NCI-H526 (cell line): ENCODE measurements around the gene RNU4-1.
"Not testable (repeated sequence)": the region's sequence is repeated elsewhere in the genome, so short reads cannot be mapped to it uniquely, and the experiment has no call there.

Experiments
- DNase-seq, 2 experiments: peaks; one replicate each; lab custom pipeline; 2025; lab: John Stamatoyannopoulos, UW

The RNU4-1 gene

DNA sequence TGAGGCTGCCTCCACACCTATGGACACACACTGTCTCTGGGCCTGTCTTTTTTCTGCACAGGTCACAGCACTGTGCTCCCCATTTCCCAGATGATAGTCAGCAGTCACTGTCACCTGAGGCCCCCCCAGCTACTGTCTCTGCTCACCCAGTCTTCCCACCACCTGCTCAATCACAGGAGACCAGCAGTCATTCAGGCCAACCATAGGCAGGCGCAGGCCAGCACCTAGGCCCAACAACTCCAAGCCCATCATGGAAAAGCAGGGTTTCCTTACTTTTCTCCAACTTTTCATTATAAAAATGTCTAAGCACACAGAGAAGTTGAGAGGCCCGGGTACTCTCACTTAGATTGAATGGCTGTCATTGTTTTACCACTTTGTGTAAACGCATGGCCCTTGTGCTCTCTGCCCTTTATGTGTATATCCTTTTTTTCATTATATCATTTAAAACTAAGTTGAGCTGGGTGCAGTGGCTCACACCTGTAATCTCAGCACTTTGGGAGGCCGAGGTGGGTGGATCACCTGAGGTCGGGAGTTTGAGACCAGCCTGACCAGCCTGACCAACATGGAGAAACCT is 34.6 kb downstream of the RNU4-1 start:
- DNase-seq, result no peak

DNA sequence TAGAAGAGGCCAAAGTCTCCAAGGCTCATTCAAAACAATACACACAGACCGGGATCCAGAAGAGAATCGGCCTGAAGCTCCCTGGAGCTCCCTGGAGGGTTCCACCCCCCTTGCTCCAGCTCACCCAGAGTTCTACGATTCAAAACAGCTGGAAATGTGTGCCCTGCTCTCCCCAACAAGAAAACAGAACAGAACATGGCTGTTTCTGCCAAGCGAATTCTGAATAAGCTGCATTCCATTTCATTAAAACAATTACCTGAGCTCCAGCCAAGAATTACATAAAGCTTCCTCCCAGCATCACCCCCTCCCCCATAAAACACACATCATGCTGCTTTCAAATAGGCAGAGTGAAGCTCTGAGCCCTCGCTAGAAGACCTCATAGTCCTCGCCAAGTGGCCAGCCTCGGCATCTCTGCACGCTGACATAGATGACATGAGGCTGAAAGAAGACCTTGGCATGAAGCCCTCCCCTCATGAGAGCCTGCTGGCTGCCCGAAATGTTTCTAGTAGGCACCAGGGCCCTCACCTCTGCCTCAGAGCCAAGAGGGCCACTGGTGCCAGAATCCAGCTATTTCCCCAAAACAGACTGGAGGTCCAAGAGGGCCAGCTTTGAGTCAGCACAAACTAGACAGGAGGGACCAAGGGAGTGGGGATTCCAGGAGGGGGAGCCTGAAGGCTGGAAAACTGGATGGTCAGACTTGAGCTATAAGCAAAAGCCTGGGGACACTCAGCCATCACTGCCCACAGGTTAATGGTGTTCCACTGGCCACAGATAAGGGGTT is 35.8 kb downstream of the RNU4-1 start:
- DNase-seq, result no peak

DNA sequence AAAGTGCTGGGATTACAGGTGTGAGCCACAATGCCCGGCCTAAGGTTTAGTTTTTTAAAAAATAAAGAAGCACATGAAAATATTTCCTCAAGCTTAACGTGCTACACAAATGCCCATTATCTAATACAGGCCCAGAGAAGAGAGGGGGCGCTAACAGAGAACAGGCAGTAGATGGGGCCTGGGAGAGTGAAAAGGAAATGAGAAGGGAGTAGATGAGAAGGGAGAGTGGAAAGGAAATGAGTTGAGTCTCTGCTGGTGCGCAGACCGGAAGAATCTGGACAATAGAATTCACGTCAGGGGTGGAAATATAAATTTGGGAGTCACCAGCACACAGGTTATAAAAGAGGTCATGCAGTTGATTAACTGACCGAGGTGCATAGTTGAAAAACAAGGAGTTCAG is 38.2 kb downstream of the RNU4-1 start:
- DNase-seq, result no peak

DNA sequence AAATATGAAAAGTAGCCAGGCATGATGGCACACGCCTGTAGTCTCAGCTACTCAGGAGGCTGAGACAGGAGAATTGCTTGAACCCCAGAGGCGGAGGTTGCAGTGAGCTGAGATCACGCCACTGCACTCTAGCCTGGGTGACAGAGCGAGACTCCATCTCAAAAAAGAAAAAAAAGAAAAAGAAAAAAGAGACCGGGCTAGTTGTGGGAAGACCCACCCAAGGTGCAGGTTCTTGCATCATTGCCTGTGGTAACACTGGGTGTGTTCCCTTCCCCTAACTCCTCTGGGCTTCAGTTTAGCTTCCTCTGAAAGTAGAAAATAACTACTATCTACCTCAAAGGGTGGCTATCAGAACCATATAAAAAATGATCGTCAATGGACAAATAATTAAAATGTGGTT is 39.7 kb downstream of the RNU4-1 start:
- not testable (repeated sequence) for DNase-seq

DNA sequence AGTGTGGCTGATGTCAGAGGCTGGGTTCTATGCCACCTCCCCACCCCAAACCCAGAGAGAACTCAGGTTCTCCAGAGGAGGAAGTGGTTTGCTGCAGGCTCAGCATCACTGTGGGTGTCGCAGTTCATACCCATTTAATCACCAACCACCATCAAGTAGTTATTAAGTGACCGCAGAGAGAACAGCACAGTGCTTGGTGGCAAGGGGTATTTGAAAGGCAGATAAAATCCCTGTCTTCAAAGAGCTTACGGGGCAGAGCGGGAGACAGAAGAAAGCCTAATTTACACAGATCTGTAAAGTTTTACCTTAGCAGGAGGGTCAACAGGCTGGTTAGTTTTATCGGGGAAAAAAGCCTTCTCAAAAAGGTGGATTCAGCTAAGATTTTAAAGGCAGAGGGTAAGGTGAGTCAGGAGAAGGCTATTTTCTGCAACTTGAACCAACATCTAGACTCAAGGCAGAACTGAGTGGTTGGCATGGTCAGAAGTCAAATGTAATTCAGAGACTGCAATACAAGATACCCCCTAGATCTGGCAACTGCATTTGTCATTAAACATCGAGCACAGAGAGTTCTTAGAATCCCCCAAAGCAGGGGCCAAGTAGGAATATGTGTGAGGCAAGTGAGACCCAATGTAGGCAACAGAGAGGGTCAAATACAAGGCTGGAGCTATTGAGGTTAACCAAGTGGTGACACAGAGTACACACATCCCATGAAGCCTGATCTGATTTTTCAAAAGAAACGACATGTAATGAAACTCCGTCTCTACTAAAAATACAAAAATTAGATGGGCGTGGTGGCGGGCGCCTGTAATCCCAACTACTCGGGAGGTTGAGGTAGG is 40.7 kb downstream of the RNU4-1 start:
- DNase-seq, result no peak

DNA sequence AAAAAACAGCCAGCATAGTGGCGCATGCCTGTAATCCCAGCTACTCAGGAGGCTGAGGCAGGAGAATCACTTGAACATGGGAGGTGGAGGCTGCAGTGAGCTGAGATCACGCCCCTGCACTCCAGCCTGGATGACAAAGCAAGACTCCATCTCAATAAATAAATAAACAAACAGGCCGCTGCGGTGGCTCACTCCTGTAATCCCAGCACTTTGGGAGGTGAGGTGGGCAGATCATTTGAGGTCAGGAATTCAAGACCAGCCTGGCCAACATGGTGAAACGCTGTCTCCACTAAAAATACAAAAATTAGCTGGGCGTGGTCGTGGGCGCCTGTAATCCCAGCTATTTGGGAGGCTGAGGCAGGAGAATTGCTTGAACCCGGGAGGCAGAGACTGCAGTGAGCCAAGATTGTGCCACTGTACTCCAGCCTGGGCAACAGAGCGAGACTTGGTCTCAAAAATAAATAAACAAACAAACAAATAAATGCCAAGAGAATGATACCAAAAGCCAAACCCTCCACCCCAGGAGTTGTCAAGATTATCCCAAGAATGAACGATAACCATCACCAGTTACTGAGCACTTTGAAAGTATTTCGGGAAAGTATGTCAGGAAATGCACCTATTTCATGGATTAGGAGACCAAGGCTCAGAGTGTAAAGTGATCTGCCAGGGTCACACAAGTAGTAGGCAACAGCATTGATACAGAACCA is 41.5 kb downstream of the RNU4-1 start:
- DNase-seq, result not testable (repeated sequence)

DNA sequence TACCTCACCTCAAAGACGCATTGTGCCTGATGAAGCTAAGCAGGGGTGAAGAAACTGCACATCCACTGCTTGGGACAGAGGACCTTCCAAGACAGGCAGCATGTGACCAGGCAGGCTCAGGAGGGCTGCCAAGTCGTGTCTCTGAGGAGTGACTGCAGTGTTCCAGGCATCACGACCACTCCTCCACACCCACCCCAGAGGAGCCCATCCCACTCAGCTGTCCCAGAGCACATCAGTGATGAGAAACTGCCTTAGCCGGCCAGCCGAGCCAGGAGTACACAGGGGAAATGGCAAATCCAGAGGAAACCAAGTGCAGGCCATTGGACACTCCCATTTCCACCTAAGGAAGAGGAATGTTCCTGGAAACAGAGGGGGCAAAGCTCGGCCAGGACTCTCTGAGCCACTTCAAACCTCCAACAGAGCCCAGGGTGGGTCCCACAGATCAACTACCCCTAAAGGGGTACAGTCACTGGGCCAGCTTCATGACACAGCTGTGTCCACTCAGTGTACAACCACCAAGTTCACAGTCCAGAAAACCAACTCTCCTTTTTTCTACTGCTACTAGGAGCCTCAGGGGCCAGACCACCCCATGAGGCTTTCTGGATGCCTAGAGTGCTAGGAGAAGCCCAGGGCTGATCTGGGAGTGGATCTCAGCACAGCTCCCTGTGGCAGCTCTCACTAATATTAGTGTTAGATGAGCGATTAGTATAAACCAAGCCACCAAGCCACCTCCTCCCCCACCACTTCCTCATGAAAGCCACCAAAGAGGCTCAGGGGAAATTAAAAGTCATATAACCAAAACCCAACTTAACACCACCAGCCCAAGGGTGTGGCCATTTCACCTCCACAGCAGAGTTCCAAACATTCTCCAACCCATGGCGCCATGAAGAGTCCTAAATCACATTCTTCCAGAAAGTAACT is 42.9 kb downstream of the RNU4-1 start:
- no peak for DNase-seq

DNA sequence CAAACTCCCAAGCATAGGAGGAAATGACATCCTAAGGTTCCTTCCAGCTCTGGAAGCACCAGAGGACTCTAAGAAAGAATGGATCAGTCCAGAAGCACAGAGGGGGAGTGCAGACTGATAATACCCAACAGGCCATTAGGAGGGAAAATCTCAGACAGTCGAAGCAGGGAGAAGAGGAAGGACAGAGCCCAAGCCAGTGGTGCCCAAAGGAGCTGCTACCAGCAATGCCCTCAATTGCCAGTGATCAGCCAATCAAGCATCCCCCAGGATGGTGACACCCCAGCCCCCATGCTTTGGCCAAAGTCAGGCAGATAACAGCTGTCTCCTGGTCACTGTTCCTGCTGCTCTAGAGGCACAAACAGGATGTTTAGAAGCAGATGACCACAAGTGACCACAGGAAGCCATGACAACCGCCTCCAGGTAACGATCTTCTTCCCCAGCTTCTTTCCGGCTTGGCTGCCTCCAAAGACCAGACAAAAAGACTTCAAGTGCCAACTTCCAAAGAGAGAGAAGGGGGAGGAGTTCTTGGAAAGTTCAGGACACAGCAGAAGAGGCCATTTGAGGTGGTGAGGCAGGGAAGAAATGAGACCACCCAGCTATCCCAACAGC is 43.7 kb downstream of the RNU4-1 start:
- DNase-seq, result no peak

DNA sequence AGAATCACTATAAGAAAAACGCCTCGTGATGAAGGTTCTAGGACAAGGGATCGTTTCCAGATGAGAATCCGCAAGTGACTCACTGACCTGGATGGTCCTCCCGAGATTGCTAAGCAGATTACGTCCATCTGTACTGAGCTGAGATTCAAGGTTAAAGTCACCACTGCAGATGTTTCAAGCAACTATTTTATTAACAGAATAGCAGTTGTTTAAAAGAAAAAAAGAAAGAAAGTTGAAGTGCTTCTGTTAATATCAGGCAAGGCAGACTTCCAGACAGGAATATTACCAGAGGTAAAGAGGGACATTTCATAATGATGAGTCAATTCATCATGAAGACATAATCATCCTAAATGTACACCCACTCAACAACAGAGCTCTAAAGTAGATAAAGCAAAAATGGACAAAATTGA is 45.4 kb downstream of the RNU4-1 start:
- no peak for DNase-seq

GRCh38 chr12:120247183-120247582 is 45.9 kb downstream of the RNU4-1 start:
- DNase-seq, result no peak

DNA sequence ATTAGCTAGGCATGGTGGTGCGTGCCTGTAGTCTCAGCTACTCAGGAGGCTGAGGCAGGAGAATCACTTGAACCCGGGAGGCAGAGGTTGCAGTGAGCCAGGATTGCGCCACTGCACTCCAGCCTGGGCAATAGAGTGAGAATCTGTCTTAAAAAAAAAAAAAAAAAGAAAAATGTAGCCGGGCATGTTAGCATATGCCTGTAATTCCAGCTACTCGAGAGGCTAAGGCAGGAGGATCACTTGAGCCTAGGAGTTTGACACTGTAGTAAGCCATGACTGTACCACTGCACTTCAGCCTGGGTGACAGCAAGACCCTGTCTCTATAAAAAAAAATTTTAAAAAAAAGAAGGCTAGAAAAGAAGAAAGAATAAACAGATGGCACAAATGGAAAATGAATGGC is 46.3 kb downstream of the RNU4-1 start:
- DNase-seq, result not testable (repeated sequence)
